ENCODE results near the gene GGPS1. TPM values are rescaled to one million over a fixed set of nuclear protein-coding genes. Genes with fewer than 3 reads are reported as not detected.

Gene GGPS1
- total RNA-seq, 1 donor from 2014 or later, result 39.1 TPM

GRCh38 chr1:235284231-235284769 lies 44.1 kb upstream of the GGPS1 start:
- Histone ChIP-seq H3K27ac (ENCODE audit: low read depth, low read length) (no peak overlapping the region), H3K36me3 (ENCODE audit: insufficient read depth, low read length) (no peaks in the 10 kb centered on the region), H3K4me2 (ENCODE audit: low read length) (no peak overlapping the region), H3K4me1 (ENCODE audit: insufficient read depth, low read length) (no peaks in the 10 kb centered on the region), H3K27me3 (ENCODE audit: insufficient read depth, low read length) (no peaks in the 10 kb centered on the region), H4K20me1 (ENCODE audit: insufficient read depth, low read length) (peaks cover 92% of the 10 kb centered on the region), H3K79me2 (ENCODE audit: insufficient read depth, low read length) (peaks cover 98% of the 10 kb centered on the region), H3K9me3 (ENCODE audit: insufficient read depth, low read depth, low read length) (no peaks in the 10 kb centered on the region), H3K4me3 (ENCODE audit: insufficient read depth, low read depth, low read length) (no peak overlapping the region), H2AFZ (ENCODE audit: low read depth, low read length) (no peak overlapping the region), H3K9ac (ENCODE audit: low read length) (no peak overlapping the region)
- Mint-ChIP-seq H3K36me3 (ENCODE audit: low read depth, unreplicated experiment) (no peaks in the 10 kb centered on the region), H3K4me3 (ENCODE audit: unreplicated experiment) (no peak overlapping the region), H3K27me3 (ENCODE audit: low read depth, unreplicated experiment) (no peaks in the 10 kb centered on the region), H3K27ac (ENCODE audit: unreplicated experiment) (no peak overlapping the region), H3K9me3 (ENCODE audit: unreplicated experiment) (no peaks in the 10 kb centered on the region), H3K4me1 (ENCODE audit: low read depth, unreplicated experiment) (peaks cover 24% of the 10 kb centered on the region)
- no peak for TF ChIP-seq EZH2 (IDR thresholded peaks at IDR 0.05; ENCODE audit: insufficient read depth, low read length)
- TF ChIP-seq, protein P1, sequence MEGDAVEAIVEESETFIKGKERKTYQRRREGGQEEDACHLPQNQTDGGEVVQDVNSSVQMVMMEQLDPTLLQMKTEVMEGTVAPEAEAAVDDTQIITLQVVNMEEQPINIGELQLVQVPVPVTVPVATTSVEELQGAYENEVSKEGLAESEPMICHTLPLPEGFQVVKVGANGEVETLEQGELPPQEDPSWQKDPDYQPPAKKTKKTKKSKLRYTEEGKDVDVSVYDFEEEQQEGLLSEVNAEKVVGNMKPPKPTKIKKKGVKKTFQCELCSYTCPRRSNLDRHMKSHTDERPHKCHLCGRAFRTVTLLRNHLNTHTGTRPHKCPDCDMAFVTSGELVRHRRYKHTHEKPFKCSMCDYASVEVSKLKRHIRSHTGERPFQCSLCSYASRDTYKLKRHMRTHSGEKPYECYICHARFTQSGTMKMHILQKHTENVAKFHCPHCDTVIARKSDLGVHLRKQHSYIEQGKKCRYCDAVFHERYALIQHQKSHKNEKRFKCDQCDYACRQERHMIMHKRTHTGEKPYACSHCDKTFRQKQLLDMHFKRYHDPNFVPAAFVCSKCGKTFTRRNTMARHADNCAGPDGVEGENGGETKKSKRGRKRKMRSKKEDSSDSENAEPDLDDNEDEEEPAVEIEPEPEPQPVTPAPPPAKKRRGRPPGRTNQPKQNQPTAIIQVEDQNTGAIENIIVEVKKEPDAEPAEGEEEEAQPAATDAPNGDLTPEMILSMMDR (IDR thresholded peaks at IDR 0.05; ENCODE audit: insufficient read depth, low read depth, low read length), result no peak
- DNase-seq (ENCODE audit: low read depth) (no peak), FAIRE-seq (no peak)

GRCh38 chr1:235286667-235287066 lies 41.7 kb upstream of the GGPS1 start:
- Histone ChIP-seq H3K4me3 (ENCODE audit: insufficient read depth, low read depth, low read length) (no peak overlapping the region), H3K9me3 (ENCODE audit: insufficient read depth, low read depth, low read length) (no peaks in the 10 kb centered on the region), H4K20me1 (ENCODE audit: insufficient read depth, low read length) (peaks cover 90% of the 10 kb centered on the region), H2AFZ (ENCODE audit: low read depth, low read length) (no peak overlapping the region), H3K9ac (ENCODE audit: low read length) (no peak overlapping the region), H3K4me2 (ENCODE audit: low read length) (no peak overlapping the region), H3K79me2 (ENCODE audit: insufficient read depth, low read length) (peaks cover 97% of the 10 kb centered on the region), H3K27me3 (ENCODE audit: insufficient read depth, low read length) (no peaks in the 10 kb centered on the region), H3K4me1 (ENCODE audit: insufficient read depth, low read length) (no peaks in the 10 kb centered on the region), H3K36me3 (ENCODE audit: insufficient read depth, low read length) (no peaks in the 10 kb centered on the region), H3K27ac (ENCODE audit: low read depth, low read length) (no peak overlapping the region)
- FAIRE-seq, result no peak
- H3K36me3 Mint-ChIP-seq (ENCODE audit: low read depth, unreplicated experiment), result no peaks in the 10 kb centered on the region
- H3K27ac Mint-ChIP-seq (ENCODE audit: unreplicated experiment), result no peak overlapping the region
- no peaks in the 10 kb centered on the region for H3K9me3 Mint-ChIP-seq (ENCODE audit: unreplicated experiment)
- TF ChIP-seq, protein P1 (IDR thresholded peaks at IDR 0.05; ENCODE audit: insufficient read depth, low read depth, low read length), result no peak
- TF ChIP-seq EZH2 (IDR thresholded peaks at IDR 0.05; ENCODE audit: insufficient read depth, low read length), result no peak
- no peak overlapping the region for H3K4me3 Mint-ChIP-seq (ENCODE audit: unreplicated experiment)
- H3K27me3 Mint-ChIP-seq (ENCODE audit: low read depth, unreplicated experiment), result no peaks in the 10 kb centered on the region
- H3K4me1 Mint-ChIP-seq (ENCODE audit: low read depth, unreplicated experiment), result peaks cover 24% of the 10 kb centered on the region
- peak; percentile 13 for DNase-seq (ENCODE audit: low read depth)

DNA sequence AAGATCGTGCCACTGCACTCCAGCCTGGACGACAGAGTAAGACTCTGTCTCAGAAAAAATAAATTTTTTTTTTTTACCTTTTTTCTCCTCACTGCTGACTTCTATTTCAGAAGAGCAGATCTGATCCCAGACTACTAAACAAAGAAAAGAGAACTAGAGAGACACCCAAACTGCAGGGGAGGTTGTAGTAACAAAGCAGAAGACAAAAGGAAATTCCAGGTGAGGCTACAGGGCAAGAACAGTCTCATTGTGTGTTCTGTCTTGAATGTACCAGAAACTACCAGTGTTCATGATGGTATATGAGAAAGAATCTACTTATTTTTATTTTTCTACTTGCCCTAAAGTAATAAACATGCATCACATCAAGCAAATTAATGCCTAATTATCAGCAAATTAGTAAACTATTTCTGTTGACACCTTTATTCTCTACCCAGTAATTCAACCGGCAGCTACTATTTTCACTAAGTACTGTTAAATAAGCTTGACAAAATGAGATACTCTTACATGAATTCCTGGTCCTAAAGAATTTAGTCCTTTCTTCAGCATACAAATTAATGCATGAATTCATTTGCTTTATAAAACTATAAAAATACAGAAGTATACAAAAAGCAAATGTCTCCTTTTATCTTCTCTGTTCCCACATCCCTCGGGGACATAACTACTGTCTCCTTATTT lies 41.0 kb upstream of the GGPS1 start:
- Mint-ChIP-seq H3K27me3 (ENCODE audit: low read depth, unreplicated experiment) (no peaks in the 10 kb centered on the region), H3K36me3 (ENCODE audit: low read depth, unreplicated experiment) (no peaks in the 10 kb centered on the region), H3K4me1 (ENCODE audit: low read depth, unreplicated experiment) (peaks cover 24% of the 10 kb centered on the region), H3K9me3 (ENCODE audit: unreplicated experiment) (no peaks in the 10 kb centered on the region), H3K27ac (ENCODE audit: unreplicated experiment) (no peak overlapping the region), H3K4me3 (ENCODE audit: unreplicated experiment) (no peak overlapping the region)
- H3K36me3 ChIP-seq (ENCODE audit: insufficient read depth, low read length), result no peaks in the 10 kb centered on the region
- no peak overlapping the region for H3K9ac ChIP-seq (ENCODE audit: low read length)
- no peak overlapping the region for H3K4me2 ChIP-seq (ENCODE audit: low read length)
- peaks cover 97% of the 10 kb centered on the region for H3K79me2 ChIP-seq (ENCODE audit: insufficient read depth, low read length)
- H2AFZ ChIP-seq (ENCODE audit: low read depth, low read length), result no peak overlapping the region
- H3K27me3 ChIP-seq (ENCODE audit: insufficient read depth, low read length), result no peaks in the 10 kb centered on the region
- TF ChIP-seq, protein P1 (IDR thresholded peaks at IDR 0.05; ENCODE audit: insufficient read depth, low read depth, low read length), result no peak
- TF ChIP-seq EZH2 (IDR thresholded peaks at IDR 0.05; ENCODE audit: insufficient read depth, low read length), result no peak
- peaks cover 90% of the 10 kb centered on the region for H4K20me1 ChIP-seq (ENCODE audit: insufficient read depth, low read length)
- H3K4me1 ChIP-seq (ENCODE audit: insufficient read depth, low read length), result no peaks in the 10 kb centered on the region
- H3K27ac ChIP-seq (ENCODE audit: low read depth, low read length), result no peak overlapping the region
- FAIRE-seq (no peak), DNase-seq (ENCODE audit: low read depth) (no peak)
- H3K9me3 ChIP-seq (ENCODE audit: insufficient read depth, low read depth, low read length), result no peaks in the 10 kb centered on the region
- H3K4me3 ChIP-seq (ENCODE audit: insufficient read depth, low read depth, low read length), result no peak overlapping the region

Measured in astrocyte (in vitro differentiated cells and primary cell).